Hepatocyte (in vitro differentiated cells): ENCODE data around the gene ZEB2.

Source experiments
- CTCF ChIP-seq: fragments of 200-600 bp; sonication (generic); IDR thresholded peaks from 2 replicates; pipeline ENCODE4 v1.5.1; 2016; ENCODE audit warnings: antibody characterized with exemption, mild to moderate bottlenecking; ENCODE audit not compliant: poor library complexity
- EZH2 ChIP-seq: fragments of 200-600 bp; sonication (generic); IDR thresholded peaks from 2 replicates; pipeline ENCODE4 v1.6.1; 2016; ENCODE audit warnings: antibody characterized with exemption, mild to moderate bottlenecking, borderline replicate concordance
- EZH2phosphoT487 ChIP-seq: fragments of 200-600 bp; sonication (generic); IDR thresholded peaks from one replicate; pipeline ENCODE4 v1.6.1; 2018; ENCODE audit warnings: antibody characterized with exemption, mild to moderate bottlenecking, low read depth, moderate library complexity; ENCODE audit not compliant: unreplicated experiment, severe bottlenecking

DNA sequence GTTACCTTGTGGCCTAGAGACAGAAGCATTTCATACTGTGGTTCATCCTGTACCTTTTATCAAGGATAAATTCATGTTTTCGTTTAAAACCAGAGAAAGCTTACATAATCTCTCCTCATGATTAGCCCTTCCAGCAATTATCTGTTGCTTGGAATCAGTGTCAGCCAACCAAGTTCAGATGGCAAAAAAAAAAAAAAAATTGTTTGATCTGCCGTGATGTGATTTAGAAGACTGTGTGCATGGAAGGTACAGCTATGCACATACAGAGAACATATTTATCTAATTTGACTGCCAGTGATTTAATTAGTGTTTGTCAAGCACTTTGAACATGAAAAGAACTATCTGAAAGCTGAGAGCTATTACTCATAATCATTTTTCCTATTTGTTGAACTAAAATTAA, 180.9 kb downstream of the ZEB2 start:
- TF ChIP-seq EZH2 (no peak), CTCF (no peak), EZH2phosphoT487 (no peak)
